SH-SY5Y (cell line): Measurements from ENCODE around the gene GAPVD1.

ENCODE experiments used
- GATA2 ChIP-seq: IDR thresholded peaks from 2 replicates; pipeline ENCODE4 v1.6.1; 2011; ENCODE audit warnings: mild to moderate bottlenecking, low read depth, low read length
- GATA3 ChIP-seq: IDR thresholded peaks from 2 replicates; pipeline ENCODE4 v1.6.1; 2011; ENCODE audit warnings: low read depth, mild to moderate bottlenecking, low read length, moderate library complexity

- TF ChIP-seq GATA3 (no peak), GATA2 (no peak)
Measured at GRCh38 chr9:125297917-125298316, 36.3 kb downstream of the GAPVD1 start.
